ENCODE measurements around the gene POLR2F.

DNA sequence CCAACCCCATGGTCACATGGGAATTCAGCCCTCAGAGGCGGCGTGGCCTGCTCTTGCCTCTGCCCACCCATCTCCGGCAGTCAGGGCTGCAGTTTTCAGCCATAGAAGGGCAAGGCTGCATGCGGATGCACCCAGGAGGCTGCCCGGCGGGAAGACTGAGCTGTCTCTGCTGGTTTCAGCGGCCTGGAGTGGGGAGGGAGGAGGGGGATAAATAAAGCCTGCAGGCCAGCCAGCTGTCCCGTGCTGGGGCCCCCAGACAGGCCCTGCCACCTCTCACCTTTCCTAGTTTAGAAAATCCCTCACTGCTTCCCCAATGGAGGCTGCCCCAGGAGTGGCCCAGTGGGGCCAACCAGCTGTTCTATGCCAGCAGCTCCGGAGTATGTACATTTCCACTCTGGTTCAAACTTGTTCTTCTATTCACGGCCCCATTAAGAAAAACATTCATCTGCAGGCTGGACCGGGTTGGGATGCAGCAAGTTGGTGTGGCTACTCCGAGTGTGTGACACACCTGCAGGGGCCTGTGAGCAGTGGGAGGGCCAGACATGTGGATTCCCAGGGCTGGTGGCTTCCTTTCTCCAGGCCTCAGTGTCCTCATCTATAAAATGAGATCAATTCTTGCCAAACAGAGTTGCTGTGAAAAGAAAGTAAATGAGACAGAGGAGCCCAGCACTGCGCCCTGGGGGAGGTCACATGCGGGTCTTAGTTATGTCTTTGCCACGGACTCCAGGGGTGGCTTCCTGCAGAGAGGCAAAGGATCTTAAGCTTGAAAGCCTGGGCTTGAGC, 42.4 kb upstream of the POLR2F start:
- TF ChIP-seq, protein P1, sequence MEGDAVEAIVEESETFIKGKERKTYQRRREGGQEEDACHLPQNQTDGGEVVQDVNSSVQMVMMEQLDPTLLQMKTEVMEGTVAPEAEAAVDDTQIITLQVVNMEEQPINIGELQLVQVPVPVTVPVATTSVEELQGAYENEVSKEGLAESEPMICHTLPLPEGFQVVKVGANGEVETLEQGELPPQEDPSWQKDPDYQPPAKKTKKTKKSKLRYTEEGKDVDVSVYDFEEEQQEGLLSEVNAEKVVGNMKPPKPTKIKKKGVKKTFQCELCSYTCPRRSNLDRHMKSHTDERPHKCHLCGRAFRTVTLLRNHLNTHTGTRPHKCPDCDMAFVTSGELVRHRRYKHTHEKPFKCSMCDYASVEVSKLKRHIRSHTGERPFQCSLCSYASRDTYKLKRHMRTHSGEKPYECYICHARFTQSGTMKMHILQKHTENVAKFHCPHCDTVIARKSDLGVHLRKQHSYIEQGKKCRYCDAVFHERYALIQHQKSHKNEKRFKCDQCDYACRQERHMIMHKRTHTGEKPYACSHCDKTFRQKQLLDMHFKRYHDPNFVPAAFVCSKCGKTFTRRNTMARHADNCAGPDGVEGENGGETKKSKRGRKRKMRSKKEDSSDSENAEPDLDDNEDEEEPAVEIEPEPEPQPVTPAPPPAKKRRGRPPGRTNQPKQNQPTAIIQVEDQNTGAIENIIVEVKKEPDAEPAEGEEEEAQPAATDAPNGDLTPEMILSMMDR (IDR thresholded peaks at IDR 0.05; ENCODE audit: low read depth, low read length): no peak
- TF ChIP-seq EZH2phosphoT487 (IDR thresholded peaks at IDR 0.05; ENCODE audit: low read depth): no peak
